LNCaP clone FGC (cell line): Measurements from ENCODE around the gene PPP1CC.

Experiments used
- DNase-seq: peaks from one replicate; pipeline ENCODE4 v3.0.0-alpha.2; 2011; ENCODE audit warnings: low read depth
- H3K4me3 ChIP-seq: 2 replicates; pipeline ENCODE4 v1.5.1; 2011; ENCODE audit warnings: mild to moderate bottlenecking, low read depth, low read length, control low read depth
- TF ChIP-seq, protein P1 (sequence below): IDR thresholded peaks from 2 replicates; pipeline ENCODE4 v1.5.1; 2012; ENCODE audit warnings: mild to moderate bottlenecking; ENCODE audit not compliant: control insufficient read depth, insufficient read depth; ENCODE audit errors: extremely low read depth

Gene PPP1CC

DNA sequence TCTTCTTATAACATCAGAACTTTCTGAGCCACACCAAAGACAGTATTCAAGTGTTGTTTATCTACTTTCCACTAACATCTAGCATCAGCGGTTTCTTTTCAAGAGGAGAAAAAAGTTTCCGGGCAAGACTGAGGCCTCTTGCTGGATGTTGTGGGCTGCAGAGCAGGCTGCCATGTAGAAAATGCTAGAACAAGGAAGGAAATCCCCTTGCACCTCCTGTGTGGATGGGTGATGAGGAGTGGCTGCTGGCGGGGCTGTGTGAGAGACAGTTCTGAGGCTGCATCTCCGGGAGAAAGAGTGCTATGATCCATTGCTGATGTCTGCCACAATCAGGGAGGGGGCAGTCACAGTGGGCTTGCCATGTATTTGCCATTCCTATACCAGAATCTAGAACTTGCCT lies 37.8 kb upstream of the PPP1CC start:
- no peak overlapping the region for H3K4me3 ChIP-seq
- TF ChIP-seq, protein P1, sequence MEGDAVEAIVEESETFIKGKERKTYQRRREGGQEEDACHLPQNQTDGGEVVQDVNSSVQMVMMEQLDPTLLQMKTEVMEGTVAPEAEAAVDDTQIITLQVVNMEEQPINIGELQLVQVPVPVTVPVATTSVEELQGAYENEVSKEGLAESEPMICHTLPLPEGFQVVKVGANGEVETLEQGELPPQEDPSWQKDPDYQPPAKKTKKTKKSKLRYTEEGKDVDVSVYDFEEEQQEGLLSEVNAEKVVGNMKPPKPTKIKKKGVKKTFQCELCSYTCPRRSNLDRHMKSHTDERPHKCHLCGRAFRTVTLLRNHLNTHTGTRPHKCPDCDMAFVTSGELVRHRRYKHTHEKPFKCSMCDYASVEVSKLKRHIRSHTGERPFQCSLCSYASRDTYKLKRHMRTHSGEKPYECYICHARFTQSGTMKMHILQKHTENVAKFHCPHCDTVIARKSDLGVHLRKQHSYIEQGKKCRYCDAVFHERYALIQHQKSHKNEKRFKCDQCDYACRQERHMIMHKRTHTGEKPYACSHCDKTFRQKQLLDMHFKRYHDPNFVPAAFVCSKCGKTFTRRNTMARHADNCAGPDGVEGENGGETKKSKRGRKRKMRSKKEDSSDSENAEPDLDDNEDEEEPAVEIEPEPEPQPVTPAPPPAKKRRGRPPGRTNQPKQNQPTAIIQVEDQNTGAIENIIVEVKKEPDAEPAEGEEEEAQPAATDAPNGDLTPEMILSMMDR = no peak
- DNase-seq = no peak

DNA sequence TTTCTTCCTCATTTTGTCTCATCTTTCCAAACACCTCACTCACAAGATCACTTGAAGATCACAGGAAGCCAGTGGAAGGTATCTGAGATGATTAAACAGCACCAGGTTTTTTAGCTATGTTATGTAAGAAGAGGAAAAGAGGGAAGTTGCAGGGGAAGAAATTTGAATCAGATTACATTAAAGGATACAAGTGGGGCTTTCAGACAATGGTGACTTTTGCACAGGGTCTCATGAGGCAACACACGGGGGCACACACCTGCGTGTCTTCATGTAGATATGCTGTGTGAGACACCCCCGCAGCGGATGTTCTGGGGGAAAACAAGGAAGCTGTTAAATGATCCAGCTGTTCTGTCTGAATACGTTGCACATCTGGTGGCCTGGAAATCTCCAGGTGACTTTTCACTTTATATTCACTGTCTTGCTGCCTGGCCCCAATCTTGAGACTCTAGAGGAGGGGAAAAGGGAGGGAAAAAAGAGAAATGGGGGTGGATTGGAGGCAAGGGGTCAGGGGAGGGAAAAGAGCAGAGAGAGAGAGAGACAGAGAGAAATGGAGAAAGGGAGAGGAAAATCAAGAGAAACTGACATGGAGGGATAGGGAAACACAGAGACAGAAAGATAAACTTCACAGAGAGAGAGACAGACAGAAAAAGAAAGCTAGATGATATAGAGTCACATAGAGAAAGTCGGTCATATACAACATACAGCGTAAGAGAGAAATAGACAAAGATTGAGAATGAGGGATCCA lies 36.3 kb upstream of the PPP1CC start:
- no peak overlapping the region for H3K4me3 ChIP-seq
- DNase-seq = no peak
- TF ChIP-seq, protein P1 = no peak

DNA sequence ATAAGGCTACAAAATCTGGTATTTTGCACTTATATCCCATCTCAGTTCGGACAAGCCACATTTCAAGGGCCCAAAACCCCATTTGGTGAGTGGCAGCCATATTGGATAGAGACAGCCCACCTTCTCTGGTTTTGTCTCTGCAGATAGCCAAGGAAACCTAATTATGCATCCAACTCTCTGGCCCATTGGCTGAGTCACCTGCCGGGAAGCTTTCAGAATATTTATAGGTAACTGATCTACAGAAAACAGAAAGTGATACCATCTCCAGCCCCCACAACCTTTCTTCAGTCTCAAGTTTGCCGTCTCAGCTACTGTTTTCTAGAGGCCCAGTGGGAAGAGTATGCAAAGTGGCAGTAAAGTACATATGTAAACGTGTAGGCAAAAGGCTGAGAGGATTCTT lies 33.7 kb upstream of the PPP1CC start:
- DNase-seq = no peak
- TF ChIP-seq, protein P1 = no peak
- no peak overlapping the region for H3K4me3 ChIP-seq

DNA sequence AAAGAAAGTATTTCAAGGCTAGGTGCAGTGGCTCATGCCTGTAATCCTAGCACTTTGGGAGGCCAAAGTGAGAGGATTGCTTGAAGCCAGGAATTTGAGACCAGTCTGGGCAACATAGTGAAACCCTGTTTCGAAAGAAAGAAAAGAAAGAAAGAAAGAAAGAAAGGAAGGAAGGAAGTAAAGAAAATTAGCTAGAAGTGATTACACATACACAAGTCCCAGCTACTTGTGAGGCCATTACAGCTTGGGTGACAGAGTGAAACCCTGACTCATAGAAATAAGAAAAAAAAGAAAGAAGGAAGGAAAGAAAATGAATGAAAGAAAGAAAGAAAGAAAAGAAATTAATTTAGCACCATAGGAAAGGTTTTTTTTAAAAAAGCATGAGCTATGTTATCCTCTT lies 33.3 kb upstream of the PPP1CC start:
- TF ChIP-seq, protein P1 = no peak
- no peak overlapping the region for H3K4me3 ChIP-seq
- no peak for DNase-seq

DNA sequence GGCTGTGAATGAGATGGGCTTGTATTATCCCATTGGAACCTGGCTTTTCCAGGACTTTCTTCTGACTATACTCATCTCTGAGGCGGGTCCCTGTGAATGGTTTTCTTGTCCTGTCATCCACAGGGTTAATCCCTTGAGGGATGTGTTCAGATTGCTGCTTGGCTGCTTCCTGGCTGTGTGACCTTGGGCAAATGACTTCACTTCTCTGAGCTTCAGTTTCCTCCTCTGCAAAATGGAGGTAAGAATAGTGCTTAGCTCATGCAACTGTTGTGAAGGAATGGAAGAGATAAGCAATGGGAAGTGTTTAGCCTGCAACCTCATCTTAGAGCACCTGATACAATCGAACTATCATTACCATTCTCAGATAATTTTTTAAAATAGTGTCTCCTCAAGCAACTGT lies 32.1 kb upstream of the PPP1CC start:
- DNase-seq = no peak
- TF ChIP-seq, protein P1 = no peak
- no peak overlapping the region for H3K4me3 ChIP-seq

DNA sequence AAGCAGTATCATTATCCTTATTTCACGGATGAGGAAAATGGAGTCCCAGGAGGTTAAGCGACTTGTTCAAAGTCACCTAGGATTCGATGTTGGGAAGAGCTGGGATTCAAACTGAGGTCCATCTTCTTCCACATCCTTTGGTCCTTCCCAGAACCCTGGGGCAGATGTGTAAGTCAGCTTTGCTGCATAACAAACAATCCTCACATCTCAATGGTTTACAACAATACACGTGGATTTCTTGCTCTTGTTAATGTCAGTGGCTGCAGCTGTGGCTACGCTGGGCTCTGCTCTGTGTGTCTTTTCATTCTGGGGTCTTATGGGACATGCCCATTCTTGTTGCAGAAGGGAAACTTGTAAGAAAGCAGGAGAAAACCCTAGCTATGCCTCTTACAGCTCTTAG lies 26.3 kb upstream of the PPP1CC start:
- H3K4me3 ChIP-seq = no peak overlapping the region
- DNase-seq = no peak
- TF ChIP-seq, protein P1 = no peak

DNA sequence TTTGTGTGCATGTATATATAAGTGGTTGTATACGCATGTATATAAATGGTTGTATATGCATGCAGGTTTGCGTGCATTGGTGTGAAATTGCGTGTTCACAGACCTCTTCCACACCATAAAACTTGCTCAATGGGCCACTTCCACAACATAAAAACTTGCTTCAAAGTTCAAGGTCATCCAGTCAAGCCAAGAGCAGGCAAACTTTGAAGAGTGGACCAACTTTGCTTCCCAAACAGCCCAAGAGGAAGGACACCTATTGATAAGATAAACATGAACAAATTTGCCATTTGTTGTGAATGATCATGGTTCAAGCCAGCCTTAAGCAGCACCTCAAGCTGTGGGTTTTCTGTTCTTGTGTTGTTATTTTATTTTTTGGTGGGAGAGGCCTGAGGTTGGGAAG lies 25.2 kb upstream of the PPP1CC start:
- TF ChIP-seq, protein P1 = no peak
- no peak overlapping the region for H3K4me3 ChIP-seq
- no peak for DNase-seq
